ENCODE measurements around the gene TMBIM4. TPM values are rescaled to one million over a fixed set of nuclear protein-coding genes. Genes with fewer than 3 reads are reported as not detected.

Gene TMBIM4
- total and polyA plus RNA-seq, 2 experiments from 2014 or later, result 59.6 to 63.6 TPM

Other genes with a start within 250 kb of the TMBIM4 start
- 7.1 and 10.7 TPM in 2 replicates for gene LLPH, start 39.2 kb downstream of the TMBIM4 start, total RNA-seq (2014; rRNA removed; shearing (Covaris generic))
- gene LLPH, start 39.2 kb downstream of the TMBIM4 start, polyA plus RNA-seq (2016; fragmentation: Nextera tagmentation; extraction: Ambion mirVana), result 49.7 and 56.6 TPM in 2 replicates
- gene IRAK3, start 19.2 kb upstream of the TMBIM4 start, total RNA-seq (2014; rRNA removed; shearing (Covaris generic)), result 1.6 and 1.8 TPM in 2 replicates
- gene IRAK3, start 19.2 kb upstream of the TMBIM4 start, polyA plus RNA-seq (2016; fragmentation: Nextera tagmentation; extraction: Ambion mirVana), result 0.47 and 0.53 TPM in 2 replicates
- 11.9 and 18.2 TPM in 2 replicates for gene HELB, start 132.5 kb upstream of the TMBIM4 start, total RNA-seq (2014; rRNA removed; shearing (Covaris generic))
- 2.7 and 3.1 TPM in 2 replicates for gene HELB, start 132.5 kb upstream of the TMBIM4 start, polyA plus RNA-seq (2016; fragmentation: Nextera tagmentation; extraction: Ambion mirVana)